HEK293 (cell line): ENCODE results near the gene MRPL44.

ENCODE experiments used
- EGR2 ChIP-seq: fragments of 450-650 bp; formaldehyde crosslinking; IDR thresholded peaks from 2 replicates; pipeline ENCODE4 v1.5.1; 2016; ENCODE audit warnings: low read depth, missing biosample characterization, missing genetic modification characterization
- KLF17 ChIP-seq: fragments of 450-650 bp; formaldehyde crosslinking; IDR thresholded peaks from 2 replicates; pipeline ENCODE4 v1.5.1; 2016; ENCODE audit warnings: missing biosample characterization, missing genetic modification characterization
- KLF8 ChIP-seq: fragments of 450-650 bp; formaldehyde crosslinking; IDR thresholded peaks from 2 replicates; pipeline ENCODE4 v1.5.1; 2016; ENCODE audit warnings: missing biosample characterization, missing genetic modification characterization
- PRDM1 ChIP-seq: fragments of 450-650 bp; formaldehyde crosslinking; IDR thresholded peaks from 2 replicates; pipeline ENCODE4; 2016; ENCODE audit warnings: missing biosample characterization, missing genetic modification characterization
- YY1 ChIP-seq: fragments of 450-650 bp; formaldehyde crosslinking; IDR thresholded peaks from 2 replicates; pipeline ENCODE4 v1.5.1; 2018; ENCODE audit warnings: missing biosample characterization, missing genetic modification characterization
- YY2 ChIP-seq: fragments of 450-650 bp; formaldehyde crosslinking; IDR thresholded peaks from 2 replicates; pipeline ENCODE4 v1.5.1; 2016; ENCODE audit warnings: missing biosample characterization, missing genetic modification characterization
- ZBTB10 ChIP-seq: fragments of 450-650 bp; formaldehyde crosslinking; IDR thresholded peaks from 2 replicates; pipeline ENCODE4 v1.5.1; 2016; ENCODE audit warnings: missing biosample characterization, missing genetic modification characterization
- ZBTB17 ChIP-seq: fragments of 450-650 bp; formaldehyde crosslinking; IDR thresholded peaks from 2 replicates; pipeline ENCODE4 v1.5.1; 2016; ENCODE audit warnings: missing biosample characterization, missing genetic modification characterization
- ZBTB20 ChIP-seq: fragments of 450-650 bp; formaldehyde crosslinking; IDR thresholded peaks from 2 replicates; pipeline ENCODE4 v1.5.1; 2016; ENCODE audit warnings: missing biosample characterization, missing genetic modification characterization
- ZBTB26 ChIP-seq: fragments of 450-650 bp; formaldehyde crosslinking; optimal IDR thresholded peaks from 2 replicates; pipeline ENCODE3; 2016; ENCODE audit warnings: missing biosample characterization, mild to moderate bottlenecking, missing genetic modification characterization
- ZBTB7A ChIP-seq: fragments of 450-650 bp; formaldehyde crosslinking; IDR thresholded peaks from 2 replicates; pipeline ENCODE4 v1.5.1; 2016; ENCODE audit warnings: low read depth, missing biosample characterization, missing genetic modification characterization
- ZBTB8A ChIP-seq: fragments of 450-650 bp; formaldehyde crosslinking; IDR thresholded peaks from 2 replicates; pipeline ENCODE4 v1.5.1; 2016; ENCODE audit warnings: missing biosample characterization, missing genetic modification characterization
- ZFP37 ChIP-seq: fragments of 450-650 bp; formaldehyde crosslinking; IDR thresholded peaks from 2 replicates; pipeline ENCODE4 v1.5.1; 2016; ENCODE audit warnings: missing biosample characterization, missing genetic modification characterization
- ZNF10 ChIP-seq: fragments of 450-650 bp; formaldehyde crosslinking; IDR thresholded peaks from 2 replicates; pipeline ENCODE4 v1.5.1; 2017; ENCODE audit warnings: missing biosample characterization, missing genetic modification characterization
- ZNF2 ChIP-seq: fragments of 450-650 bp; formaldehyde crosslinking; IDR thresholded peaks from 2 replicates; pipeline ENCODE4 v1.5.1; 2016; ENCODE audit warnings: missing biosample characterization, missing genetic modification characterization
- ZNF23 ChIP-seq: fragments of 450-650 bp; formaldehyde crosslinking; IDR thresholded peaks from 2 replicates; pipeline ENCODE4 v1.5.1; 2016; ENCODE audit warnings: missing biosample characterization, missing genetic modification characterization, borderline replicate concordance
- ZNF324 ChIP-seq: fragments of 450-650 bp; formaldehyde crosslinking; IDR thresholded peaks from 2 replicates; pipeline ENCODE4 v1.5.1; 2016; ENCODE audit warnings: missing biosample characterization, missing genetic modification characterization
- ZNF341 ChIP-seq: fragments of 450-650 bp; formaldehyde crosslinking; IDR thresholded peaks from 2 replicates; pipeline ENCODE4; 2016; ENCODE audit warnings: low read depth, missing biosample characterization, missing genetic modification characterization
- ZNF426 ChIP-seq: fragments of 450-650 bp; formaldehyde crosslinking; IDR thresholded peaks from 2 replicates; pipeline ENCODE4 v1.5.1; 2017; ENCODE audit warnings: missing biosample characterization, missing genetic modification characterization, mild to moderate bottlenecking, inconsistent platforms, moderate library complexity
- ZNF449 ChIP-seq: fragments of 450-650 bp; formaldehyde crosslinking; IDR thresholded peaks from 2 replicates; pipeline ENCODE4 v1.5.1; 2017; ENCODE audit warnings: missing biosample characterization, mild to moderate bottlenecking, missing genetic modification characterization, moderate library complexity
- ZNF501 ChIP-seq: fragments of 450-650 bp; formaldehyde crosslinking; IDR thresholded peaks from 2 replicates; pipeline ENCODE4 v1.5.1; 2016; ENCODE audit warnings: missing biosample characterization, missing genetic modification characterization
- ZNF555 ChIP-seq: fragments of 450-650 bp; formaldehyde crosslinking; conservative IDR thresholded peaks from 2 replicates; pipeline ENCODE4 v1.5.1; 2017; ENCODE audit warnings: missing biosample characterization, mild to moderate bottlenecking, missing genetic modification characterization, inconsistent platforms
- ZNF600 ChIP-seq: fragments of 450-650 bp; formaldehyde crosslinking; IDR thresholded peaks from 2 replicates; pipeline ENCODE4 v1.5.1; 2016; ENCODE audit warnings: missing biosample characterization, missing genetic modification characterization
- ZNF629 ChIP-seq: fragments of 450-650 bp; formaldehyde crosslinking; IDR thresholded peaks from 2 replicates; pipeline ENCODE4 v1.5.1; 2017; ENCODE audit warnings: missing biosample characterization, missing genetic modification characterization
- ZNF660 ChIP-seq: fragments of 450-650 bp; IDR thresholded peaks from 2 replicates; pipeline ENCODE4 v1.5.1; 2018; ENCODE audit warnings: missing biosample characterization, mild to moderate bottlenecking, missing genetic modification characterization
- ZNF692 ChIP-seq: fragments of 450-650 bp; formaldehyde crosslinking; IDR thresholded peaks from 2 replicates; pipeline ENCODE4 v1.5.1; 2016; ENCODE audit warnings: missing biosample characterization, missing genetic modification characterization
- ZNF791 ChIP-seq: fragments of 450-650 bp; formaldehyde crosslinking; IDR thresholded peaks from 2 replicates; pipeline ENCODE4 v1.5.1; 2016; ENCODE audit warnings: missing biosample characterization, missing genetic modification characterization
- ZSCAN30 ChIP-seq: fragments of 450-650 bp; IDR thresholded peaks from 2 replicates; pipeline ENCODE4 v1.5.1; 2018; ENCODE audit warnings: missing biosample characterization, mild to moderate bottlenecking, missing genetic modification characterization, moderate library complexity
- ZXDB ChIP-seq: fragments of 450-650 bp; formaldehyde crosslinking; IDR thresholded peaks from 2 replicates; pipeline ENCODE4 v1.5.1; 2016; ENCODE audit warnings: missing biosample characterization, missing genetic modification characterization
- TF ChIP-seq, protein P1 (sequence below): fragments of 450-650 bp; formaldehyde crosslinking; IDR thresholded peaks from 2 replicates; pipeline ENCODE4 v1.5.1; 2016; ENCODE audit warnings: missing biosample characterization, missing genetic modification characterization

The MRPL44 gene

DNA sequence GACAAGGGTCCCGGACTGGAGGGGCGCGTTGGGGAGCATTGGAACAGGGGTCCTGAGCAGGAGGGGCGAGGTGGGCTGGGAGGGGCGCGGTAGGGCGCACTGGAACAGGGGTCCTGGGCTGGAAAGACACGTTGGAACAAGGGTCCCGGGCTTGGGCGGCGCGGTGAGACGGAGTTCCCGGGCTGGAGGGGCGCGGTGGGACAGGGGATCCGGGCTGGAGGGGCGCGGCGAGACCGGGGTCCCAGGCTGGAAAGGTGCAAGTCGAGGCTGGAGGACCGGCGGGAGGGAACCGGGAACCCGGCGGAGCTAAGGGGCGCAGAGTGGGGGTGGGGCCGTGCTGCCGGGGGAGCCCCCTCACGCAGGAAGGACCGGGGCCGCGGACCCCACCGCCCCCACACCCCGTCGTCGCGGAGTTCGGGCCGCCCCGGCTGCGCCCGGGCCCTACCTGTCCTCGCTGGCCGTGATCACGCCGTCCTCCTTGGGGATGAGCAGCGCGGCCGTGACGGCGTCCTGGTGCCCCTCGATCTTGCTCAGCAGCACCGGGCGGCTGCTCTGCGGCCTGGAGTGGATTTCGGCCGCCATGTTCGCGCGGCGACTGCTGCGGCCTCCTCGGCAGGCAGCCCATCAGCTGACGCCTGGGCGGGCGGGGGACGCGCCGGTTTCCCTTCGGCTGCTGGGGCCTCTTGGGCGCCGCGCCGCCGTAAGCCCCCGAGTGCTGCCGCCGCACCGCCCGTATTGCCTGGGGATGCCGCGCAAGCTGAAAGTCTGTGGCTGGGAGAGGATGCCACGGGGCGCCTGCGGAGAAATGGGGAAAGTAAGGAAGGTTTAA, 12.3 kb upstream of the MRPL44 start, which contains the start of gene WDFY1 (continued):
- TF ChIP-seq ZBTB10 (tag by site-specific recombination) (0 out of 2 replicates have a peak, but pooled peaks have one; percentile 44), YY2 (tag by site-specific recombination) (peak; percentile 72), KLF8 (tag by site-specific recombination) (peak; percentile 68; the same call in 1 of the 2 replicates), PRDM1 (tag by site-specific recombination) (peak; percentile 74), ZBTB26 (tag by site-specific recombination) (peak; percentile 83), ZNF341 (no peak), ZNF2 (tag by site-specific recombination) (0 out of 2 replicates have a peak, but pooled peaks have one; percentile 50), ZNF426 (tag by site-specific recombination) (no peak), ZNF324 (0 out of 2 replicates have a peak, but pooled peaks have one; percentile 19), ZNF791 (tag by site-specific recombination) (no peak), ZSCAN30 (peak; percentile 82), ZBTB7A (tag by site-specific recombination) (0 out of 2 replicates have a peak, but pooled peaks have one; percentile 24), ZNF629 (tag by site-specific recombination) (peak; percentile 12; the same call in 1 of the 2 replicates), ZNF501 (tag by site-specific recombination) (peak; percentile 82), ZFP37 (tag by site-specific recombination) (no peak), ZNF660 (tag by site-specific recombination) (peak; percentile 69), EGR2 (peak; percentile 38; the same call in 1 of the 2 replicates), ZNF10 (tag by site-specific recombination) (peak; percentile 85), ZXDB (tag by site-specific recombination) (peak; percentile 31; the same call in 1 of the 2 replicates), YY1 (tag by site-specific recombination) (peak; percentile 84), ZBTB20 (tag by site-specific recombination) (peak; percentile 97), ZNF449 (tag by site-specific recombination) (peak; percentile 30; the same call in 1 of the 2 replicates), ZNF692 (tag by site-specific recombination) (peak; percentile 86), KLF17 (tag by site-specific recombination) (peak; percentile 40; the same call in 1 of the 2 replicates), ZNF23 (no peak), ZNF600 (tag by site-specific recombination) (peak; percentile 57), ZBTB8A (tag by site-specific recombination) (peak; percentile 79), ZBTB17 (peak; percentile 67; the same call in 1 of the 2 replicates), ZNF555 (tag by site-specific recombination) (no peak)
- TF ChIP-seq, protein P1, sequence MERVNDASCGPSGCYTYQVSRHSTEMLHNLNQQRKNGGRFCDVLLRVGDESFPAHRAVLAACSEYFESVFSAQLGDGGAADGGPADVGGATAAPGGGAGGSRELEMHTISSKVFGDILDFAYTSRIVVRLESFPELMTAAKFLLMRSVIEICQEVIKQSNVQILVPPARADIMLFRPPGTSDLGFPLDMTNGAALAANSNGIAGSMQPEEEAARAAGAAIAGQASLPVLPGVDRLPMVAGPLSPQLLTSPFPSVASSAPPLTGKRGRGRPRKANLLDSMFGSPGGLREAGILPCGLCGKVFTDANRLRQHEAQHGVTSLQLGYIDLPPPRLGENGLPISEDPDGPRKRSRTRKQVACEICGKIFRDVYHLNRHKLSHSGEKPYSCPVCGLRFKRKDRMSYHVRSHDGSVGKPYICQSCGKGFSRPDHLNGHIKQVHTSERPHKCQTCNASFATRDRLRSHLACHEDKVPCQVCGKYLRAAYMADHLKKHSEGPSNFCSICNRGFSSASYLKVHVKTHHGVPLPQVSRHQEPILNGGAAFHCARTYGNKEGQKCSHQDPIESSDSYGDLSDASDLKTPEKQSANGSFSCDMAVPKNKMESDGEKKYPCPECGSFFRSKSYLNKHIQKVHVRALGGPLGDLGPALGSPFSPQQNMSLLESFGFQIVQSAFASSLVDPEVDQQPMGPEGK (tag by site-specific recombination) = peak; percentile 84
